Smooth muscle cell (in vitro differentiated cells): Measurements from ENCODE around the gene ERBB4. TPM values are rescaled to one million over a fixed set of nuclear protein-coding genes. Genes with fewer than 3 reads are reported as not detected.

Source experiments
- DNase-seq: peaks from one replicate; lab custom pipeline; 2025; ENCODE audit not compliant: unreplicated experiment; lab: John Stamatoyannopoulos, UW
- H2AFZ ChIP-seq: fragments of 200-600 bp; sonication (generic); 2 replicates; pipeline ENCODE4 v1.6.0; 2016; ENCODE audit warnings: antibody characterized with exemption, low read depth, mild to moderate bottlenecking
- H3F3A ChIP-seq: fragments of 200-600 bp; sonication (generic); 2 replicates; pipeline ENCODE4 v1.6.0; 2017; ENCODE audit warnings: antibody characterized with exemption, low read depth
- H3K27ac ChIP-seq: fragments of 200-600 bp; sonication (generic); 2 replicates; pipeline ENCODE4 v1.5.1; 2016; ENCODE audit warnings: low read depth, mild to moderate bottlenecking
- H3K27me3 ChIP-seq: fragments of 200-600 bp; sonication (generic); 2 replicates; pipeline ENCODE4 v1.6.1; 2016; ENCODE audit warnings: low read depth, mild to moderate bottlenecking
- H3K36me3 ChIP-seq: fragments of 200-600 bp; sonication (generic); 2 replicates; pipeline ENCODE4 v1.5.1; 2016; ENCODE audit warnings: low read depth
- H3K4me1 ChIP-seq: fragments of 200-600 bp; sonication (generic); 2 replicates; pipeline ENCODE4 v1.5.1; 2016; ENCODE audit warnings: low read depth
- H3K4me2 ChIP-seq: fragments of 200-600 bp; sonication (generic); 2 replicates; pipeline ENCODE4 v1.6.0; 2016; ENCODE audit warnings: mild to moderate bottlenecking
- H3K4me3 ChIP-seq: fragments of 200-600 bp; sonication (generic); 2 replicates; pipeline ENCODE4 v1.5.1; 2016; ENCODE audit warnings: mild to moderate bottlenecking
- H3K79me2 ChIP-seq: fragments of 200-600 bp; sonication (generic); 2 replicates; pipeline ENCODE4 v1.6.0; 2016; ENCODE audit warnings: low read depth, mild to moderate bottlenecking
- H3K9ac ChIP-seq: fragments of 200-600 bp; sonication (generic); 2 replicates; pipeline ENCODE4 v1.6.0; 2016; ENCODE audit warnings: low read depth
- H3K9me3 ChIP-seq: fragments of 200-600 bp; sonication (generic); replicated peaks from 2 replicates; pipeline ENCODE4 v1.5.1; 2016; ENCODE audit warnings: low read depth
- H4K20me1 ChIP-seq: fragments of 200-600 bp; sonication (generic); 2 replicates; pipeline ENCODE4 v1.6.0; 2016; ENCODE audit warnings: low read depth
- WGBS: methylation state at CpG from one replicate; pipeline ENCODE4 v1.1.7; 2016; ENCODE audit warnings: low lambda C conversion rate; 5-methylcytosine and 5-hydroxymethylcytosine counted together
- polyA plus RNA-seq: library from polyadenylated mRNA; unstranded; fragments of >200 nt; fragmentation: Nextera tagmentation; extraction: Ambion mirVana; gene quantifications from 2 replicates; pipeline ENCODE4 v1.2.1, GENCODE V29; 2016
- total RNA-seq: library from RNA; depleted of rRNA; stranded (reverse); fragments of >200 nt; gene quantifications from 2 replicates; pipeline ENCODE4 v1.2.3, GENCODE V29; 2014
- TF ChIP-seq, protein P1 (sequence below): fragments of 200-600 bp; sonication (generic); IDR thresholded peaks from 2 replicates; pipeline ENCODE4 v1.5.1; 2017; ENCODE audit warnings: borderline replicate concordance, mild to moderate bottlenecking, antibody characterized with exemption; ENCODE audit not compliant: insufficient read depth, poor library complexity, severe bottlenecking

Gene ERBB4
- total and polyA plus RNA-seq, 2 experiments from 2014 or later, result 0.67 TPM; not detected in 1

DNA sequence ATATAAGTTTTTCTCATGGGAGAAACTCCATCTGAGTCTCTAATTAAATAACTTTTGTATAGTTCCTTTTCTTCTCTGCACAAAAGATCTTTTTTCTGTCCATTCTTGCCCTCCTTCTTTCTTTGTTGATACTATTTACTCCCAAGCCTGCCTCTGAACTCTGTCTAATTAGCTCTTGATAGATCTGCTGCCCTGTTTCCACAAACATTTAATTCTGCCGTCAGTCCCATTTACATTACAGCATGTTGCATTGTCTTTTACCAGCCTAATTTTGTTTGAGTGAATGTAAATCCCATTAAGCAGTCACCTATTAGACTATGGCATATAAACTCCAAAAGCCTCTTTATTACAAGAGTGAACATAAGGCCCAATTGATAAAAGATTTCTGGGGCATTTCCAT lies 254.4 kb downstream of the ERBB4 start:
- H3K9ac ChIP-seq, result no peak overlapping the region
- no peak overlapping the region for H3K4me3 ChIP-seq
- DNase-seq, result no peak
- 63% methylated on average over 1 of the region's 1 CpG for WGBS
- H3K27ac ChIP-seq, result no peak overlapping the region
- no peak overlapping the region for H2AFZ ChIP-seq
- peaks cover 11% of the 10 kb centered on the region for H3K4me1 ChIP-seq
- no peaks in the 10 kb centered on the region for H3K79me2 ChIP-seq
- no peaks in the 10 kb centered on the region for H4K20me1 ChIP-seq
- no peaks in the 10 kb centered on the region for H3K36me3 ChIP-seq
- no peaks in the 10 kb centered on the region for H3K9me3 ChIP-seq
- H3F3A ChIP-seq, result no peaks in the 10 kb centered on the region
- no peaks in the 10 kb centered on the region for H3K27me3 ChIP-seq
- TF ChIP-seq, protein P1, sequence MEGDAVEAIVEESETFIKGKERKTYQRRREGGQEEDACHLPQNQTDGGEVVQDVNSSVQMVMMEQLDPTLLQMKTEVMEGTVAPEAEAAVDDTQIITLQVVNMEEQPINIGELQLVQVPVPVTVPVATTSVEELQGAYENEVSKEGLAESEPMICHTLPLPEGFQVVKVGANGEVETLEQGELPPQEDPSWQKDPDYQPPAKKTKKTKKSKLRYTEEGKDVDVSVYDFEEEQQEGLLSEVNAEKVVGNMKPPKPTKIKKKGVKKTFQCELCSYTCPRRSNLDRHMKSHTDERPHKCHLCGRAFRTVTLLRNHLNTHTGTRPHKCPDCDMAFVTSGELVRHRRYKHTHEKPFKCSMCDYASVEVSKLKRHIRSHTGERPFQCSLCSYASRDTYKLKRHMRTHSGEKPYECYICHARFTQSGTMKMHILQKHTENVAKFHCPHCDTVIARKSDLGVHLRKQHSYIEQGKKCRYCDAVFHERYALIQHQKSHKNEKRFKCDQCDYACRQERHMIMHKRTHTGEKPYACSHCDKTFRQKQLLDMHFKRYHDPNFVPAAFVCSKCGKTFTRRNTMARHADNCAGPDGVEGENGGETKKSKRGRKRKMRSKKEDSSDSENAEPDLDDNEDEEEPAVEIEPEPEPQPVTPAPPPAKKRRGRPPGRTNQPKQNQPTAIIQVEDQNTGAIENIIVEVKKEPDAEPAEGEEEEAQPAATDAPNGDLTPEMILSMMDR, result no peak
- no peak overlapping the region for H3K4me2 ChIP-seq

DNA sequence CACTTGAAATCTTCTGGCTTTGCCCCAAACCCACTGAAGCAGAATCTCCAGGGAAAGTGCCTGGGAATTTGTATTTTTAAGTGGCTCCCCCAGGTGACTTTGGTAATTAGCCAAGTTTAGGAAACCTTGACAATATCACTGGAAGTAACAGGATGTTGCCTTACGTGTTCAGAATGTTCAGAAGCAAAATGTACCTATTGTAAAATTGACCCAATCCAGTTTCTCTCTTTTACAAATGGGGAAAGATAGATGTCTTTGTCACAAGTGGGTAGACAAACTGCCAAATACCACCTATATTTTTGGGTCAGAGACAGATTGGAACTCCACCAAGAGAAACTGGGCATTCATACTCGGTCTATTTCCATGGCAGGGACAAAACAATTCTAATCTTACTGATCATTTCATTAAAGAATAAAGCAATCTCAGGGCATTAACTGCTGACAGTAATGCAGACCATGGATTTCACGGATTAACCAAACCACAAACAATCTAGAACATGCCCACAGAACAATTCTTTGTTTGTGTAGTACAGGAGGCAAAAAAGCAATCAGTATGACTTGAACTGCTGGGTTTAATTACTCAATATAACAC lies 255.8 kb downstream of the ERBB4 start:
- H3F3A ChIP-seq, result no peaks in the 10 kb centered on the region
- H3K4me2 ChIP-seq, result no peak overlapping the region
- 70% methylated on average over 3 of the region's 3 CpGs for WGBS
- no peaks in the 10 kb centered on the region for H3K27me3 ChIP-seq
- no peaks in the 10 kb centered on the region for H3K79me2 ChIP-seq
- no peak overlapping the region for H2AFZ ChIP-seq
- H3K9me3 ChIP-seq, result no peaks in the 10 kb centered on the region
- H3K36me3 ChIP-seq, result no peaks in the 10 kb centered on the region
- no peak overlapping the region for H3K27ac ChIP-seq
- no peak overlapping the region for H3K9ac ChIP-seq
- H3K4me1 ChIP-seq, result peaks cover 11% of the 10 kb centered on the region
- TF ChIP-seq, protein P1, result no peak
- H3K4me3 ChIP-seq, result no peak overlapping the region
- DNase-seq, result no peak
- H4K20me1 ChIP-seq, result no peaks in the 10 kb centered on the region

DNA sequence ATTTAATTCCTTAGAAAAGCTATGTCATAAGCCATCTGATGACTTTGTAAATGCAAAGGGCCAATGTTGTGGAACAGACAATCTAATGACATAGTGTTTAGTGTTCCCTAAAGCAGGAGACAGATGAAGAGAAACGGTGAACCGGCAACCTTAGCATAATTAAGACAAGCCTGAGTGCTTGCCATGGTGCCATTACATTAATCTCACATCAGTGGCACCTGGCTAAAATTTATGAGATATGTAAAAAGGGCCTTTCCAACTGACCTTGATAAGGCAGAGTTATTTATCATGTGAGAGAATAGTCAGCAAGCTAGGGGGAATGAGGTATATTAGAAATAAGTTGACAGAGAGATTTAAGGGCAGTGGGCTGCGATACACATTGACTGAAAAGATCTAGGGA lies 261.8 kb downstream of the ERBB4 start:
- TF ChIP-seq, protein P1, result no peak
- no peak overlapping the region for H3K27ac ChIP-seq
- no peaks in the 10 kb centered on the region for H3K9me3 ChIP-seq
- WGBS, result 79% methylated on average over 3 of the region's 3 CpGs
- no peak overlapping the region for H3K9ac ChIP-seq
- no peak overlapping the region for H3K4me2 ChIP-seq
- no peaks in the 10 kb centered on the region for H3F3A ChIP-seq
- H2AFZ ChIP-seq, result no peak overlapping the region
- DNase-seq, result no peak
- H3K4me3 ChIP-seq, result no peak overlapping the region
- H3K36me3 ChIP-seq, result no peaks in the 10 kb centered on the region
- H4K20me1 ChIP-seq, result no peaks in the 10 kb centered on the region
- no peaks in the 10 kb centered on the region for H3K79me2 ChIP-seq
- no peaks in the 10 kb centered on the region for H3K27me3 ChIP-seq
- H3K4me1 ChIP-seq, result no peaks in the 10 kb centered on the region

DNA sequence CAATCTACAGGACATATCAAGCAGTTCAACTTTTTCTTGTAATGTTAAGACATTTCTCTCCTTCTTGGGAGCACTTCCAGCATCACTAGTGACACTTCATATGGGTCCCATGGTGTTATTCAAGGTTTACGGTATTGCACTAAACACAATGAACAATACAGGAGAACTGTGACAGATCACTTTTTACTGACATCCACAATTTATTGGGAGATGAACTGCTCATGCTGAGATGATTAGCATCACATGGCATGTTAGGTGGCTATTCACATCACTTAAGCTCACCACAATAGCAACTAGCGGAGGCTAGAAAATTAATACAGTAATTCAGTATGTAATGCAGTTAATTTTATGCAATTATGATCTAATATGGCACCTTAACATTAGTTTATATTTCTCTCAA lies 264.4 kb downstream of the ERBB4 start:
- WGBS, result 91% methylated on average over 2 of the region's 2 CpGs
- no peaks in the 10 kb centered on the region for H3K9me3 ChIP-seq

More for the DNA sequence above, 264.4 kb downstream of the ERBB4 start:
- no peaks in the 10 kb centered on the region for H3K36me3 ChIP-seq
- H3K4me2 ChIP-seq, result no peak overlapping the region
- no peak overlapping the region for H3K9ac ChIP-seq
- H3F3A ChIP-seq, result no peaks in the 10 kb centered on the region
- no peak overlapping the region for H3K4me3 ChIP-seq
- no peak overlapping the region for H2AFZ ChIP-seq
- TF ChIP-seq, protein P1, result no peak
- H3K4me1 ChIP-seq, result no peaks in the 10 kb centered on the region
- H3K27me3 ChIP-seq, result no peaks in the 10 kb centered on the region
- no peak for DNase-seq
- no peaks in the 10 kb centered on the region for H4K20me1 ChIP-seq
- no peak overlapping the region for H3K27ac ChIP-seq
- H3K79me2 ChIP-seq, result no peaks in the 10 kb centered on the region
